Suprapubic skin (tissue), 4 donors: Measurements from ENCODE around the gene MRPL4.
"Not testable (repeated sequence)": the region's sequence is repeated elsewhere in the genome, so short reads cannot be mapped to it uniquely, and the experiment has no call there.

Source experiments
- CTCF ChIP-seq, 2 donors: fragments of 200-600 bp in 1 of 2; fragments of 450-650 bp in 1 of 2; sonication (generic) in 1 of 2; IDR thresholded peaks; one replicate each; pipeline ENCODE4 v1.5.1; 2016 to 2019; ENCODE audit warnings: antibody characterized with exemption in 2 of 2, mild to moderate bottlenecking in 1 of 2, moderate library complexity in 1 of 2
- POLR2A ChIP-seq, 2 donors: fragments of 450-650 bp; IDR thresholded peaks; one replicate each; pipeline ENCODE4 v1.6.1; 2017; ENCODE audit warnings: antibody characterized with exemption in 2 of 2, mild to moderate bottlenecking in 2 of 2, moderate library complexity in 2 of 2
- POLR2AphosphoS5 ChIP-seq, 3 donors: sonication (generic); formaldehyde crosslinking; IDR thresholded peaks; one replicate each; pipeline ENCODE4 v1.6.1; 2017; ENCODE audit warnings: antibody characterized with exemption in 3 of 3

- TF ChIP-seq CTCF, POLR2AphosphoS5, POLR2A (IDR thresholded peaks at IDR 0.05): not testable (repeated sequence)
These were observed 16.6 kb upstream of the MRPL4 start for GRCh38 chr19:10235409-10235808.
